Measurements from ENCODE around the gene HPS4. TPM values are rescaled to one million over a fixed set of nuclear protein-coding genes. Genes with fewer than 3 reads are reported as not detected.

The HPS4 gene
- polyA plus RNA-seq, 2 of the 4 experiments (the other 2 are of a cell fraction), result 12.7 to 30.2 TPM

DNA sequence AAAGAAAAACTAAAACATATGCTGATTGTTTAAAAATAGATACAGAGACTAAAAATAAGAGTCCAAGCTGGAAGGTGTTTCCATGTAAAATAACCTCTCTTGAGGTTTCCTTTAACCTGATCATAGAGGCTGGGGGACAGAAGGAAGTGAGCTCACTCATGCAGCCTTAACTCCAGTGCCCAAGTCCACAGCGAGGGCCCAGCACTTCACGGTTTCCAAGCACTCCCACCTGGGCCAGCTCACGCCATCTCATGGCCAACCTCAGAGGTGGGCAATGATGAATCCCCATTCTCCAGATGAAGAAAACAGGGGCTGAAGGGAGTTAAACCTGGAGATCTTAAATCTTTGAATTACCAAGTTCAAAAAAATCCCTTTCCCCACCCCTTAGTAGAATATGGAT lies 43.6 kb upstream of the HPS4 start:
- FAIRE-seq (no peak), ATAC-seq (no peak), DNase-seq (ENCODE audit: low read depth in 1 of 2, low spot score in 1 of 2) (no peak)
- WGBS (ENCODE audit: missing lambda C conversion rate), result 82% methylated on average over 3 of the region's 3 CpGs
- H3K9me3 ChIP-seq, result no peaks in the 10 kb centered on the region
- H3K4me2 ChIP-seq, result no peak overlapping the region
- CTCF ChIA-PET, result no interaction called here
- H3K27ac ChIP-seq, result no peak overlapping the region
- H3K4me1 ChIP-seq, result peaks cover 14% of the 10 kb centered on the region
- POLR2A ChIA-PET, result no interaction called here
- TF ChIP-seq HOXB5 (CRISPR knock-in tag; IDR thresholded peaks at IDR 0.05) (no peak), HOXA7 (CRISPR knock-in tag; IDR thresholded peaks at IDR 0.05) (no peak), ZNF302 (CRISPR knock-in tag; IDR thresholded peaks at IDR 0.05) (no peak), NPAS2 (CRISPR knock-in tag; IDR thresholded peaks at IDR 0.05; ENCODE audit: borderline replicate concordance) (no peak), MAZ (IDR thresholded peaks at IDR 0.05; ENCODE audit: borderline replicate concordance, low read depth, low read length) (no peak), ZC3H11A (IDR thresholded peaks at IDR 0.05) (no peak), POLR2AphosphoS2 (conservative IDR thresholded peaks at IDR 0.05; ENCODE audit: low read length) (no peak)
- H3K4me3 ChIP-seq, result no peak overlapping the region

DNA sequence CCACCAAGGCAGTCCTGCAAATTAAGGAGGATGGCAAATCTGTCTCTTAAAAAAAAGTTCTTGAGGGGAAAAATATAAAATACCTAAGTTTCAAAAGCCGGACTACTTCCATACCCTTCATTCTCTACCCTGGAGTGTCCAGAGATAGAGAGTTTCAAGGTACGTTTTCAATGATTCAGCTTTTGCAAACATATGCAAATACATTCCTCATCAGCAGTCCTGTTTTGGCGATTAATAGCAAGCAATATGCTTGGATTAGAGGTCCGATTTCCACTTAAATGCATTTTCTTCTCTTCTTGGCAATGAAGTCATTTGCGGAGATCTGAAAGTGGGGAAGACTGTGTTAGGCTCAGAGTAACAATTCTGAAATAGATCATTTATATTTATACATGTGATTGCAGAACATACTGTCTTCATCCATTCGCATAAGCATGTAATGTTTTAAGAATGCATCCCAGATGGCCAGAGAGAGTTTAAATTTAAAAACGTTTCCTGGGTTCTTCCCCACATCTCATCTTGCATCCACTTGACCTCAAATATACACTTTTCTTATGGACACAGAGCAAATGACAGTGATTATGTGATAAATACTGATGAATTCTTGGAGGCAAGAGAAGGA lies 42.5 kb upstream of the HPS4 start:
- TF ChIP-seq, protein P1, sequence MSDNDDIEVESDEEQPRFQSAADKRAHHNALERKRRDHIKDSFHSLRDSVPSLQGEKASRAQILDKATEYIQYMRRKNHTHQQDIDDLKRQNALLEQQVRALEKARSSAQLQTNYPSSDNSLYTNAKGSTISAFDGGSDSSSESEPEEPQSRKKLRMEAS (IDR thresholded peaks at IDR 0.05), result no peak
- TF ChIP-seq EP300 (IDR thresholded peaks at IDR 0.05) (no peak), RFX5 (IDR thresholded peaks at IDR 0.05) (no peak), NPAS2 (CRISPR knock-in tag; IDR thresholded peaks at IDR 0.05; ENCODE audit: borderline replicate concordance) (no peak), ZC3H11A (IDR thresholded peaks at IDR 0.05) (no peak), MAFK (IDR thresholded peaks at IDR 0.05; ENCODE audit: partially characterized antibody) (no peak), ESRRA (IDR thresholded peaks at IDR 0.05; ENCODE audit: borderline replicate concordance, low read length) (no peak), POLR2AphosphoS2 (conservative IDR thresholded peaks at IDR 0.05; ENCODE audit: low read length) (no peak), MYC (IDR thresholded peaks at IDR 0.05; ENCODE audit: borderline replicate concordance, low read length) (no peak), KDM5A (IDR thresholded peaks at IDR 0.05) (no peak), CHD2 (IDR thresholded peaks at IDR 0.05; ENCODE audit: low read length, partially characterized antibody) (no peak)
- TF ChIP-seq, protein P2, sequence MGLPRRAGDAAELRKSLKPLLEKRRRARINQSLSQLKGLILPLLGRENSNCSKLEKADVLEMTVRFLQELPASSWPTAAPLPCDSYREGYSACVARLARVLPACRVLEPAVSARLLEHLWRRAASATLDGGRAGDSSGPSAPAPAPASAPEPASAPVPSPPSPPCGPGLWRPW (IDR thresholded peaks at IDR 0.05), result no peak
- TF ChIP-seq, protein P3, sequence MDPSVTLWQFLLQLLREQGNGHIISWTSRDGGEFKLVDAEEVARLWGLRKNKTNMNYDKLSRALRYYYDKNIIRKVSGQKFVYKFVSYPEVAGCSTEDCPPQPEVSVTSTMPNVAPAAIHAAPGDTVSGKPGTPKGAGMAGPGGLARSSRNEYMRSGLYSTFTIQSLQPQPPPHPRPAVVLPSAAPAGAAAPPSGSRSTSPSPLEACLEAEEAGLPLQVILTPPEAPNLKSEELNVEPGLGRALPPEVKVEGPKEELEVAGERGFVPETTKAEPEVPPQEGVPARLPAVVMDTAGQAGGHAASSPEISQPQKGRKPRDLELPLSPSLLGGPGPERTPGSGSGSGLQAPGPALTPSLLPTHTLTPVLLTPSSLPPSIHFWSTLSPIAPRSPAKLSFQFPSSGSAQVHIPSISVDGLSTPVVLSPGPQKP (IDR thresholded peaks at IDR 0.05; ENCODE audit: low read depth, low read length), result no peak
- TF ChIP-seq, protein P4, sequence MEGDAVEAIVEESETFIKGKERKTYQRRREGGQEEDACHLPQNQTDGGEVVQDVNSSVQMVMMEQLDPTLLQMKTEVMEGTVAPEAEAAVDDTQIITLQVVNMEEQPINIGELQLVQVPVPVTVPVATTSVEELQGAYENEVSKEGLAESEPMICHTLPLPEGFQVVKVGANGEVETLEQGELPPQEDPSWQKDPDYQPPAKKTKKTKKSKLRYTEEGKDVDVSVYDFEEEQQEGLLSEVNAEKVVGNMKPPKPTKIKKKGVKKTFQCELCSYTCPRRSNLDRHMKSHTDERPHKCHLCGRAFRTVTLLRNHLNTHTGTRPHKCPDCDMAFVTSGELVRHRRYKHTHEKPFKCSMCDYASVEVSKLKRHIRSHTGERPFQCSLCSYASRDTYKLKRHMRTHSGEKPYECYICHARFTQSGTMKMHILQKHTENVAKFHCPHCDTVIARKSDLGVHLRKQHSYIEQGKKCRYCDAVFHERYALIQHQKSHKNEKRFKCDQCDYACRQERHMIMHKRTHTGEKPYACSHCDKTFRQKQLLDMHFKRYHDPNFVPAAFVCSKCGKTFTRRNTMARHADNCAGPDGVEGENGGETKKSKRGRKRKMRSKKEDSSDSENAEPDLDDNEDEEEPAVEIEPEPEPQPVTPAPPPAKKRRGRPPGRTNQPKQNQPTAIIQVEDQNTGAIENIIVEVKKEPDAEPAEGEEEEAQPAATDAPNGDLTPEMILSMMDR (IDR thresholded peaks at IDR 0.05), result no peak
- H3K4me3 ChIP-seq, result no peak overlapping the region
- ChIA-PET CTCF (no interaction called here), POLR2A (no interaction called here)
- no peaks in the 10 kb centered on the region for H3K9me3 ChIP-seq
- WGBS (ENCODE audit: missing lambda C conversion rate), result 78% methylated on average over 7 of the region's 7 CpGs
- no peak overlapping the region for H3K27ac ChIP-seq
- H3K4me1 ChIP-seq, result peaks cover 14% of the 10 kb centered on the region
- no peak for FAIRE-seq
- no peak for ATAC-seq
- no peak overlapping the region for H3K4me2 ChIP-seq
- no peak for DNase-seq (ENCODE audit: low read depth in 1 of 2, low spot score in 1 of 2)

DNA sequence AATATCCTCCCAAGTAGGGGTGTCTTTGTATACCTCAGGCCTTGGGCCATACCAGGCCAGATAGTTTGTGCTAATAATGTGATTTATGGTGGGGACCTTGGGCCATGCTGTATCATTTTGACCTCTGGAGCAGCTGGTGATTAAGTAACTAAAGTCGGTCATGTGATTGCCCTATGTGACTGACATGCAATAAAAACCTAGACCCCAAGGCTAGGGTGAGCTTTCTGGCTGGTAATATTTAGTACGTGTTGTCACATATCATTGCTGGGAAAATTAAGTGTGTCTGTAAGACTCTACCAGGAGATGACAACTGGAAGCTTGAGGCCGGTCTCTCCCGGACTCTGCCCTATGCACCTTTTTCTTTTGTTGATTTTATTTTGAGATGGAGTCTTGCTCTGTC lies 41.3 kb upstream of the HPS4 start:
- H3K4me1 ChIP-seq, result peaks cover 11% of the 10 kb centered on the region
- CTCF ChIA-PET, result interaction anchor here (0.7 to 1.2 kb wide), 4 partner anchors 8 to 99 kb away, joined by 3 to 4 read pairs (median 4); no protein-coding TSS in a partner anchor
- WGBS (ENCODE audit: missing lambda C conversion rate), result 92% methylated on average over 4 of the region's 4 CpGs
- TF ChIP-seq FOSB (CRISPR knock-in tag; IDR thresholded peaks at IDR 0.05) (no peak), HDAC2 (IDR thresholded peaks at IDR 0.05) (no peak), HOXB13 (CRISPR knock-in tag; IDR thresholded peaks at IDR 0.05; ENCODE audit: low read depth) (no peak), NPAS2 (CRISPR knock-in tag; IDR thresholded peaks at IDR 0.05; ENCODE audit: borderline replicate concordance) (no peak), RNF2 (IDR thresholded peaks at IDR 0.05; ENCODE audit: borderline replicate concordance, low read depth) (no peak), MAFK (IDR thresholded peaks at IDR 0.05; ENCODE audit: partially characterized antibody) (no peak), SREBF2 (IDR thresholded peaks at IDR 0.05) (no peak), RAD21 (conservative IDR thresholded peaks at IDR 0.05 in 1 of 2, IDR thresholded peaks at IDR 0.05 in 1 of 2) (no peak)
- TF ChIP-seq, protein P5, sequence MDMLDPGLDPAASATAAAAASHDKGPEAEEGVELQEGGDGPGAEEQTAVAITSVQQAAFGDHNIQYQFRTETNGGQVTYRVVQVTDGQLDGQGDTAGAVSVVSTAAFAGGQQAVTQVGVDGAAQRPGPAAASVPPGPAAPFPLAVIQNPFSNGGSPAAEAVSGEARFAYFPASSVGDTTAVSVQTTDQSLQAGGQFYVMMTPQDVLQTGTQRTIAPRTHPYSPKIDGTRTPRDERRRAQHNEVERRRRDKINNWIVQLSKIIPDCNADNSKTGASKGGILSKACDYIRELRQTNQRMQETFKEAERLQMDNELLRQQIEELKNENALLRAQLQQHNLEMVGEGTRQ (IDR thresholded peaks at IDR 0.05), result no peak
- TF ChIP-seq, protein P6, sequence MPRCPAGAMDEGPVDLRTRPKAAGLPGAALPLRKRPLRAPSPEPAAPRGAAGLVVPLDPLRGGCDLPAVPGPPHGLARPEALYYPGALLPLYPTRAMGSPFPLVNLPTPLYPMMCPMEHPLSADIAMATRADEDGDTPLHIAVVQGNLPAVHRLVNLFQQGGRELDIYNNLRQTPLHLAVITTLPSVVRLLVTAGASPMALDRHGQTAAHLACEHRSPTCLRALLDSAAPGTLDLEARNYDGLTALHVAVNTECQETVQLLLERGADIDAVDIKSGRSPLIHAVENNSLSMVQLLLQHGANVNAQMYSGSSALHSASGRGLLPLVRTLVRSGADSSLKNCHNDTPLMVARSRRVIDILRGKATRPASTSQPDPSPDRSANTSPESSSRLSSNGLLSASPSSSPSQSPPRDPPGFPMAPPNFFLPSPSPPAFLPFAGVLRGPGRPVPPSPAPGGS (IDR thresholded peaks at IDR 0.05), result no peak
- no peak overlapping the region for H3K4me3 ChIP-seq
- H3K4me2 ChIP-seq, result no peak overlapping the region
- POLR2A ChIA-PET, result no interaction called here
- no peak overlapping the region for H3K27ac ChIP-seq
- ATAC-seq (no peak), FAIRE-seq (no peak), DNase-seq (ENCODE audit: low read depth in 1 of 2, low spot score in 1 of 2) (no peak)
- no peaks in the 10 kb centered on the region for H3K9me3 ChIP-seq

Measured in A549 (cell line).